Fibroblast of upper back skin (primary cell): ENCODE results near the gene LENG8.
A peak's percentile ranks its signal among the peaks of the same experiment; 100 is the strongest.

Source experiments
- DNase-seq: peaks from one replicate; pipeline ENCODE4 v3.0.0-alpha.2; 2013

The LENG8 gene

DNA sequence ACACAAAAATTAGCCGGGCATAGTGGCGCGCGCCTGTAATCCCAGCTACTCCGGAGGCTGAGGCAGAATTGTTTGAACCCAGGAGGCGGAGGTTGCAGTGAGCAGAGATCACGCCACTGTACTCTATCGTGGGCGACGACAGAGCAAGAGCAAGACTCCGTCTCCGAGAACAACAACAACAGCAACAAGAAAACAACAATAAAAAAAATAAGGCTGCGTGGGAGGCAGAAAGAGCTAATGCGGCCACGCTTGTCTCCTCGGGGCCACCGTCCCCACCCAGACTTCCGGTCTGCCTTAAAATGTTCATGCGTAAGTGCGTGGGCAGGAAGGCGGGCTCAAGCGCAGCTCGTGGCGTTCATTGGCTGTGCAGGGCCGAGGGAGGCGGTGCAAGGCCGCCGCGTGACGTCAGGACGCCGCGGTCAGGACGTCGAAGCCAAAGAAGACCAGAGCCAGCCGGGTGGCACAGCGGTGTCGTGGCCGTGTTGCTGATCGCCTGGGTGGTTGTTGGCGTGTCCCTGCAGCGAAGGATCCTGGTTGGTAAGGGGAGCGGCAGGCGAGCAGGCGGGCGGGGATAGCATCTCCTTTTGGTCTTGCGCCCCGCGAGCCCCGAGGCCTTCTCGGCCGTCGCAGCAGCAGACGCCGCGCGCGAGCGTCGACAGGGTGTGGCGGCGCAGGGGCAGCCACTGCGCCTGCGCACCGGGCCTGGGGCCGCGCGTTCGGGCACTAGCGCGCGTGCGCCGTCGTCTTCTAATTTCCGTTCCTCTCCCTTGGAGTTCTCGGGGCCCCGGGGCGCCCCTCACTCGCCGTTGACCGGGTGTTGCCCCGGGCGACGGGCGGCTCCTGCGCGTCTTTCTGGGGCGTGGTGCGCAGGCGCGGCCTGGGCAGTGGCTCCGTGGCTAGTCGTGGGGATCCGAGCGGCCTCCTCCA lies at the start of gene LENG8:
TSS of gene LENG8 (plus strand) at position 426 of the 927 bp plus-strand sequence. CDS start 2,146 bp downstream, outside the sequence.
- DNase-seq = peak; percentile 98

DNA sequence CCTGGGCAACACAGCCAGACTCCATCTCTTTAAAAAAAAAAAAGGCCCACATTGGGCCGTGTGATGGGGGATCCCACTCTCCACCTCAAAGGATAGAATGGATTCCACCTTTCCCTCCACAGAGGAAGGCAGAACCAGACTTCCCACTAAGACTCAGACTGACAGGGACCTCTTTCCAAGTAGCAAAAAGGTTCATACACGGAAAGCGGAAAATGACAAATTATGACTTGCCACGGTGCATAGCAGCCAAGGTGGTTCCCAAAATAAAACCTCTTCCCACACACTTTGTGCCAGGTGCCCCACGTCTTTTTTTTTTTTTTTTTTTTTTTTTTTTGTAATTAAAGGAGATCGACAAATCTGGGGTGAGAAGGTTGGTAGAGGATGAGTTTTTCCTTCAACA lies 48.1 kb upstream of the LENG8 start:
- DNase-seq = no peak

DNA sequence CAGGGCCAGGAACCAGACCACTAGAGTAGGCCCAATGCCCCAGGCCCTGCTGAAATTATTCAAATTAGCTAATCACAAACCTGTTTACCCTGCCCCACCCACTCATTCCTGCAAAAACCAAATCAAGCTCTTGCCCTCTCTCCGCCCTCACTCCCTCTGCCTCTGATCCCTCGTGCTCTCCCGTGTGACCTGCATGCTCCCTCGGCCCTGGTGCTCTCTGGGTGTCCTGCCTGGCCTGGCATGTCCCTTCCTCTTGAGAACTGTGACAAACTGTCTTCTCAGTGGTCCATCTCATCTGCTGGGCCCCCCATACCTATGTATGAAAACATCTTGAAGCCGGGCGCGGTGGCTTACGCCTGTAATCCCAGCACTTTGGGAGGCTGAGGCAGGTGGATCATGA lies 45.9 kb upstream of the LENG8 start:
- no peak for DNase-seq

DNA sequence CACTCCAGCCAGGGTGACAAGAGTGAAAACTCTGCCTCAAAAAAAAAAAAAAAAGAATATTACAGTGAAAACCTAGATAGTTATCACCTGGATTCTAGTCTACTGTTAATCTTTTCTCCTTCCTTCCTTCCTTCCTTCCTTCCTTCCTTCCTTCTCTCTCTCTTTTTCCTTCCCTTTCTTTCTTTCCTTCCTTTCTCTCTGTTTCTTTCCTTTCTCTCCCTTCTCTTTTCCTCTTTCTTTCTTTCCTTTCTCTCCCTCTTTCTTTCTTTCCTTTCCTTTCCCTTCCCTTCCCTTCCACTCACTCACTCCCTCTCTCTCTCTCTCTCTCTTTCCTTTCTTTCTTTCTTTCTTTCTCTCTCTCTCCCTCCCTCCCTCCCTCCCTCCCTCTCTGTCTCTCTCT lies 43.4 kb upstream of the LENG8 start:
- no peak for DNase-seq

- no peak for DNase-seq
Observed at GRCh38 chr19:54407780-54408179, 41.2 kb upstream of the LENG8 start.

DNA sequence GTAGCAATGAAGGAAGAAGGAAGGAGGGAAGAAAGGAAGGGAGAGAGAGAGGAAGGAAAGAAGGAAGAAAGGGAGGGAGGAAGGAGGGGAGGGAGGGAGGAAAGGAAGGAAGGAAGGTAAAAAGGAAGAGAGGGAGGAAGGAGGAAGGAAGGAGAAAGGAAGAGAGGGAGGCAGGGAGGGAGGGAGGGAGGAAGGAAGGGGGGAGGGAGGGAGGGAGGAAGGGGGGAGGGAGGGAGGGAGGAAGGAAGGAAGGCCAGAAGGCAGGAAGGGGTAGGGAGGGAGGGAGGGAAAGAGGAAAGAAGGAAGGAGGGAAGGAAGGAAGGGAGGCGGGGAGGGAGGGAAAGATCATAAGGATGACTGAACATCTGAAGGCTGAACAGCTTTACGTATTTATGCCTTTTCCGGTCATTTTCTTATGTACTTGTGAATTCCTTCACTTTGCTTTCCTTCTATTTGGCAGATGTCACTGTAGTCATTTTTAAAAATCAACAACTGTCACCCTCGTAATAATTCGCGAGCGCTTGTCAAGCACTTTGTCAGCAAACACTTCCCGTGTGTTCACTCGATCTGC lies 40.5 kb upstream of the LENG8 start:
- no peak for DNase-seq

GRCh38 chr19:54411033-54411432 lies 38.0 kb upstream of the LENG8 start:
- no peak for DNase-seq

DNA sequence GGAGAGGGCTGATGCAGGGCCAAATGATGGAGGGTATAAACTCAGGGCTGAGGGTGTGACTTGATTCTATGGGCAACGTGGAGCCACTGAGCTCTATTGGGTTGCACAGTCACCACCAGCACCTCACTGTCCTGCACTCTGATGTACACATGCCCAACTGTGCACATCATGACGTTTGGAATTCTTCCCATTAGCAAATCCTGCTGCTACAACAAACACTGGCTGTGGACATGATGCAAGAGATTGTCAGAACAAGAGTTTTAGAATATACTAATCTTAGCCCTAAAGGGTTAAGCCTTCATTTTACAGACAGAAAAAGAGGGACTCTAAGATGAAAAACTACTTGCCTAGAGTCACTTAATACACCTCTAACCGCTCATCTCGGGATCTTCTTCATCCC lies 36.1 kb upstream of the LENG8 start:
- DNase-seq = no peak

- DNase-seq = no peak
Observed at GRCh38 chr19:54414156-54414555, 34.8 kb upstream of the LENG8 start.

- DNase-seq = no peak
Observed at GRCh38 chr19:54415208-54415900, 33.6 kb upstream of the LENG8 start, which contains the start of gene TTYH1. TSS of gene TTYH1 (plus strand) at chr19:54415464. CDS start at chr19:54415553, 89 bp downstream.

GRCh38 chr19:54415901-54416673 lies 32.9 kb upstream of the LENG8 start:
- no peak for DNase-seq

- DNase-seq = no peak
Observed at GRCh38 chr19:54416695-54417491, 32.1 kb upstream of the LENG8 start.

DNA sequence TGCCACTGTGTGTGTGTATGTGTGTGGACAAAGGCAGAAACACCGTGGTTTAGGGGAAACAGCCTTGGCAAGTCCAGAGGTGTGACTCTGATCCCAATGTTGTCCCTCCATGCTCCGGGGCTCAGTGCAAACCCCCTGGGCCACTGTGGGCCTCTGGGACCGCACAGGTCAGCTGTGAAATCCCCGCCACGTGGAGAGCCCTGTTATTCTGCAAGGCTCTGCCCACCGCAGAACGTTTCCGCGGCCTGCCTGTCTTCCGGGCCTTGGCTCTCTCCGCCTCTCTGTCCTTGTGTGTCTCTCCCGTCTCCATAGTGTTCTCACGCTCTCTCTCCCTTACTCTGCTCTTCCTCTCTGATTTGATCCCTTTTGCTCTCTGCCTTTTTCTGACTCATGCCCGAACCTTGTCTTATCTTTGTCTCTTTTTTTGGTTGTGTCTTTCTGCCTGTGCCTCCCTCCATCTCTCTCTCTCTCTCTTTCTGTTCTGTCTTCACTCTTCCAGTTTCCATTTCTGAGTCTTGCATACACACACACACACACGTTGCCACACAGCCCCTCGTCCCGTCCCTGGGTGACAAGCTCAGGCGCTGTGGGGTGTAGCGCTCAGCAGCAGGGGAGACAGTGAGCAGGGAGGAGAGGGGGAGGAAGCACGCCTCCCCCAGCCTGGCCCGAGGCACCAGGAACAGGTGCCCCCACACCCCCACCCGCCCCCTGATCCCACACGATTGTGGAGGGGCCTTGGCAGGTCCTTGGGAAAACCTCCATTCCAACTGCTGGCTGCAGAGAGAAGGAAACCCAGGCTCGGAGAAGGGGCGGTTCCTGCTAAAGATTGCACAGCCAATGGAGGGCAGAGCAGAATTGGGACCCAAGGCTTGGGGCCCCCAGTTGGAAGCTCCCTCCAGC lies 30.7 kb upstream of the LENG8 start:
- DNase-seq = peak; percentile 10

GRCh38 chr19:54418930-54419800 lies 29.8 kb upstream of the LENG8 start:
- DNase-seq = no peak

- DNase-seq = no peak
Observed at GRCh38 chr19:54420068-54420382, 29.0 kb upstream of the LENG8 start.

- DNase-seq = no peak
Observed at GRCh38 chr19:54420383-54421168, 28.4 kb upstream of the LENG8 start.

GRCh38 chr19:54421169-54421516 lies 27.9 kb upstream of the LENG8 start:
- DNase-seq = no peak

GRCh38 chr19:54421521-54421920 lies 27.5 kb upstream of the LENG8 start:
- DNase-seq = no peak

DNA sequence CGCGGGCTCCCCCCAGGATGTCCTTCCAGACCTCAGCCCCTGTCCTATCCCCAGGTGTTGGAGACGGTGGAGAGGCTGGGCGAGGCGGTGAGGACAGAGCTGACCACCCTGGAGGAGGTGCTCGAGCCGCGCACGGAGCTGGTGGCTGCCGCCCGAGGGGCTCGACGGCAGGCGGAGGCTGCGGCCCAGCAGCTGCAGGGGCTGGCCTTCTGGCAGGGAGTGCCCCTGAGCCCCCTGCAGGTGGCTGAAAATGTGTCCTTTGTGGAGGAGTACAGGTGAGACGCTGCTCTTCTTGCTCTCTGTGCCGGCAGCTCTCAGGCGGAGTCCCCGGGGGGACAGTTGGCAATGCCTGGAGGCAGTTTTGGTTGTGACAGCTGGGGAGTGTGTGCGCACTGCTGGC lies 26.9 kb upstream of the LENG8 start:
- no peak for DNase-seq
